Measurements from ENCODE around the gene NFYA. TPM values are rescaled to one million over a fixed set of nuclear protein-coding genes. Genes with fewer than 3 reads are reported as not detected.
"Not testable (repeated sequence)": the region's sequence is repeated elsewhere in the genome, so short reads cannot be mapped to it uniquely, and the experiment has no call there.

Gene NFYA
- polyA plus RNA-seq, 3 donors = 45.9 to 52.3 (median 48.1) TPM

- no peak for DNase-seq
Observed at GRCh38 chr6:41098366-41098765, 25.6 kb downstream of the NFYA start.

DNA sequence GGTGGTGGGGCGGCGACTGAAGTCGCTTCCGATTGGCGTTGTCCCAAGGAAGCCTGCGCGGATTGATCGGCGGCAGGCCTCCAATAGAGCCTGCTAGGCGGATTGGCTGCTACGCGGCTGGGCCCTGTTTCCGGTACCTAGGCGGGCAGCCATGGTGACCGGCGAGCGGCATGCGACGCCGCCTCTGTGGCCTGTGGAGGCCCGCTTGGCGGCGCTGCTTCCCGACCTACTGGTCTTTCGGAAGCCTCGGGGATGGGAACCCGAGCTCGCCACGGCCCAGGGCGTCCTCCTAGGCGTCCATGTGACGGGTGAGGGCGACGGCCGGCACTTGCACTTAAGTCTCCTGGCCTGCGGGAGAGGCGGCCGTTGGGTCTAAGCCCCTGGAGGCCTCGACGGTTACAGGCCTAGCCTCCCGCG lies 28.1 kb downstream of the NFYA start:
- DNase-seq = no peak

- DNase-seq = no peak
Observed at GRCh38 chr6:41103847-41104246, 31.1 kb downstream of the NFYA start.

GRCh38 chr6:41111017-41111416 lies 38.2 kb downstream of the NFYA start:
- no peak for DNase-seq

- not testable (repeated sequence) for DNase-seq
Observed at GRCh38 chr6:41115027-41115426, 42.3 kb downstream of the NFYA start.

- no peak for DNase-seq
Observed at GRCh38 chr6:41119508-41119907, 46.7 kb downstream of the NFYA start.

DNA sequence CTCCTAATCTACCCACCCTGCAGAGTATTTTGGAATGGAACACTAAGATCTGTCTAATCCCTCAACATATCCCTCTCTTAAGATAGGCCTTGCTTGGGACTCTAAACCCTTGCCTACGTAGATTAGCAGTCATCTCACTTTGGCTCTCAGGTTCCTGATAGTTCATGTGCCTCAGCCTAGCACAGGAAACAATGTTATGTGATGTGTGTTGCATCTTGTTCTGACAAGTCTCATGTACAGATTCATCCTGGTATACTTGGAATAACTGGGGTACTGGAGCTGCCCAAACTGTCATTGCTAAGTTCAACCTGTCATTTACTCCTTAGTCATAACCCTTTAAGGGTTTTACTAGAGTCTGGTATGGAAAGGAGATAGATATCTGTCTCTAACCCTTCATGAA lies 47.3 kb downstream of the NFYA start:
- DNase-seq = no peak

DNA sequence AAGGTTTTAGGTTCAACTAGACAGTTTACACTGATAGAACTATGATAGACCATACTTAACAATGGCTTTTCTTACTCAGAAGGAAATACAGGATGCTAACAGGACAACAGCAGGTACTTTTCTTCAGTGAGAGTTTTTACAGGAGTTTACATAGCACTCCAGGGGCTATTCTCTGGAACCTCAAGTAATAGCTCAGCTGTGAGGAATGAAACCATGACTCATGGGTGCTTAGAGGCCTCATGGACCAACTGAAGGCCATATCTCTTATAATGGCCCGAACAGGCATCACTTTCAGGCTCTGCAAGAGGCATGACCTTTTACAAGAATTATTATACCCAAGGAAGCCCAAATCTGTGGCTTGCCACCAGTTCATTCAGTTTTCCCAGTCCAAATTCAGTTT lies 49.6 kb downstream of the NFYA start:
- no peak for DNase-seq

DNA sequence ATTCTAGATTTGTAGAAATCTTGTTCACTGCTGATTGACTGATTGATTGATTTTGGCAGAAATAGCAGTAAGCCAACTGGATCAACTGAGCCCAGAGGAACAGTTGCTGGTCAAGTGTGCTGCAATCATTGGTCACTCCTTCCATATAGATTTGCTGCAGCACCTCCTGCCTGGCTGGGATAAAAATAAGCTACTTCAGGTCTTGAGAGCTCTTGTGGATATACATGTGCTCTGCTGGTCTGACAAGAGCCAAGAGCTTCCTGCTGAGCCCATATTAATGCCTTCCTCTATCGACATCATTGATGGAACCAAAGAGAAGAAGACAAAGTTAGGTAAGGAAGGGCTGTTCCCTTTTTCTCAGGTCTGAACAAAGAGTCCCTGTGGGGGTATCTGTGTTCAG lies 50.1 kb downstream of the NFYA start:
- DNase-seq = no peak

GRCh38 chr6:41125282-41125681 lies 52.5 kb downstream of the NFYA start:
- DNase-seq = no peak

GRCh38 chr6:41132254-41132653 lies 59.5 kb downstream of the NFYA start:
- DNase-seq = no peak

DNA sequence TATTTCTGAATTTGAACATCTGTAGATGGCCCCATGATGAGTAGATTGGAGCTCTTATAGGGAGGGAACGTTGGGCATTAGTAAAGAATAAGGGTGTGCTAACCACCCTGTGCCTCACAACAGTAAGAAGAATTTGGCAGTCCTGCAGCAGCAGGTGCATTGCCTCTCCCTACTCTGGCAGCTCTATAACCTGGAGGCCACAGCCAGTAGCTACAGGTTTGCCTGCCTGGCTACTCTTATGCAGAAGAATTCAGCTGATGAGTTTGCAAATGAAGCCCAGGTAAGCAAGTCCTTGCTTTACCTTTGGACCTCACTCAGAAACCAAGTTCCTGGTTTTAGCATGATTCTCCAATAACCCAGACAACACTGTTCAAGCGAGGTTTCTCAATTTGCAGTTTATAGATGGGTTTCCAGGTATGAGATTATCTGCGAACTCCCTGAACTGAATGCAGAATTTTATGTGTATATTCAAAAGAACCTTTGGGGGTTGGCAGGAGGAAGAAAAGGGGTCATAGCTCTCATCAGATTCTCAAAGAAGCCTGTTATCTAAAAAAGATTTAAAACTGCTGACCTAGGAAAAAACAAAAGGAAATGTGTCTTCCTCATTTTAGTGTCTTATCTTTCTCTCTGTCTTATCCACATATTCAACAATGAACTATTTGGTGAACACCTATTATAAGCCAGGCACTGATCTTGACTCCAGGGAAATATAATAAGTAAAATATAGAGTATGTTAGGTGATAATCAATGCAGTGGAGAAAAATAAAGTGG lies 62.5 kb downstream of the NFYA start:
- no peak for DNase-seq

GRCh38 chr6:41136911-41137310 lies 64.1 kb downstream of the NFYA start:
- no peak for DNase-seq

GRCh38 chr6:41147917-41148316 lies 75.1 kb downstream of the NFYA start:
- DNase-seq = no peak

Other genes with a start within 250 kb of the NFYA start
- 10 to 100 TPM in 1 of 3 donors, 1 to 10 TPM in 2; 5.1 to 10.7 (median 9.4) TPM for gene UNC5CL, start 33.8 kb upstream of the NFYA start, polyA plus RNA-seq (ENCODE audit: insufficient read length in 3 of 3)
- 1 to 10 TPM in 1 of 3 donors, under 1 TPM in 2; 0.33 to 1.2 (median 0.60) TPM for gene TSPO2, start 30.5 kb upstream of the NFYA start, polyA plus RNA-seq (ENCODE audit: insufficient read length in 3 of 3)
- gene APOBEC2, start 19.8 kb upstream of the NFYA start, polyA plus RNA-seq (ENCODE audit: insufficient read length in 3 of 3) = under 1 TPM; 0.34 to 0.99 (median 0.71) TPM
- gene OARD1, start 618 bp upstream of the NFYA start, polyA plus RNA-seq (ENCODE audit: insufficient read length in 3 of 3) = 10 to 100 TPM; 55.4 to 67.2 (median 62.2) TPM
- gene TREML1, start 81.4 kb downstream of the NFYA start, polyA plus RNA-seq (ENCODE audit: insufficient read length in 3 of 3) = under 1 TPM; 0.53 to 0.88 (median 0.85) TPM
- gene TREM2, start 90.1 kb downstream of the NFYA start, polyA plus RNA-seq (ENCODE audit: insufficient read length in 3 of 3) = under 1 TPM; 0.47 to 0.90 (median 0.83) TPM
- gene TREML2, start 128.2 kb downstream of the NFYA start, polyA plus RNA-seq (ENCODE audit: insufficient read length in 3 of 3) = under 1 TPM; 0.09 to 0.16 (median 0.11) TPM
- gene TREML4, start 155.4 kb downstream of the NFYA start, polyA plus RNA-seq (ENCODE audit: insufficient read length in 3 of 3) = under 1 TPM in 1 of 3 donors, not detected in 2; 0.03 TPM
- gene TREM1, start 213.7 kb downstream of the NFYA start, polyA plus RNA-seq (ENCODE audit: insufficient read length in 3 of 3) = under 1 TPM in 1 of 3 donors, not detected in 2; 0.09 TPM